Natural killer cell (primary cell): ENCODE data around the gene NDUFAF4. TPM values are rescaled to one million over a fixed set of nuclear protein-coding genes. Genes with fewer than 3 reads are reported as not detected.

Experiments
- ATAC-seq, 3 donors: fragments of 150-1000 bp in 2 of 3; fragments of 200-7000 bp in 1 of 3; cut with Tn5 transposase; 1 replicate in 1 of 3; 2 replicates in 2 of 3; pipeline ENCODE4 v1.10.0; 2021; ENCODE audit warnings: mild to moderate bottlenecking in 2 of 3, moderate library complexity in 2 of 3
- DNase-seq, 2 donors: peaks; one replicate each; pipeline versions ENCODE4 v3.0.0 to v3.0.0-alpha.2; 2013 to 2021; ENCODE audit warnings: mixed read lengths in 1 of 2
- H3K27ac ChIP-seq: one replicate; pipeline ENCODE4 v1.5.1; 2013; ENCODE audit warnings: mild to moderate bottlenecking, low read length
- H3K27me3 ChIP-seq: one replicate; pipeline ENCODE4 v1.6.1; 2013; ENCODE audit warnings: low read length; ENCODE audit not compliant: control insufficient read depth, insufficient read depth
- H3K36me3 ChIP-seq: one replicate; pipeline ENCODE4 v1.6.1; 2013; ENCODE audit warnings: low read length; ENCODE audit not compliant: control insufficient read depth, insufficient read depth
- H3K4me1 ChIP-seq: one replicate; pipeline ENCODE4 v1.6.1; 2013; ENCODE audit warnings: low read length; ENCODE audit not compliant: control insufficient read depth, insufficient read depth
- H3K4me3 ChIP-seq: one replicate; pipeline ENCODE4 v1.5.1; 2013; ENCODE audit warnings: low read length
- H3K9me3 ChIP-seq: one replicate; pipeline ENCODE4 v1.6.1; 2013; ENCODE audit warnings: low read length; ENCODE audit not compliant: control insufficient read depth, insufficient read depth
- H3K27ac Mint-ChIP-seq, 2 donors: one replicate each; pipeline ENCODE4 v1.8.0; 2022; ENCODE audit warnings: mild to moderate bottlenecking in 2 of 2, mixed read lengths in 2 of 2, moderate library complexity in 1 of 2
- H3K27me3 Mint-ChIP-seq, 2 donors: one replicate each; pipeline ENCODE4 v1.8.0; 2022; ENCODE audit warnings: low read depth in 2 of 2, mixed read lengths in 2 of 2
- H3K36me3 Mint-ChIP-seq: one replicate; pipeline ENCODE4 v1.8.0; 2022; ENCODE audit warnings: mixed read lengths
- H3K4me1 Mint-ChIP-seq, 2 donors: one replicate each; pipeline ENCODE4 v1.8.0; 2022; ENCODE audit warnings: mixed read lengths in 2 of 2
- H3K4me3 Mint-ChIP-seq: one replicate; pipeline ENCODE4 v1.8.0; 2022; ENCODE audit warnings: mild to moderate bottlenecking, moderate library complexity, mixed read lengths
- H3K9me3 Mint-ChIP-seq, 2 donors: one replicate each; pipeline ENCODE4 v1.8.0; 2022; ENCODE audit warnings: mixed read lengths in 2 of 2
- CTCF ChIP-seq: fragments of 200-600 bp; IDR thresholded peaks from one replicate; pipeline ENCODE4 v1.8.0; 2022; ENCODE audit warnings: antibody characterized with exemption
- WGBS: methylation state at CpG from one replicate; pipeline ENCODE4 v1.1.7; 2013; ENCODE audit warnings: missing lambda C conversion rate; ENCODE audit not compliant: insufficient coverage; 5-methylcytosine and 5-hydroxymethylcytosine counted together
- intact Hi-C: fragments of 100-400 bp; cut with micrococcal nuclease; formaldehyde crosslinking; loops from one replicate; pipeline ENCODE4 v1.14.2; 2022
- total RNA-seq, 4 donors: library from RNA; stranded (reverse); fragments of 120-200 nt in 1 of 4; gene quantifications; one replicate each; pipeline versions ENCODE4 v1.2.3 to v1.2.4, GENCODE V29; 2013 to 2022

NDUFAF4 gene
- total RNA-seq, 3 donors from 2014 or later (not counting 1 experiment from before 2014, with no cell fraction given): 23.8 to 30.9 (median 29.8) TPM

- TF ChIP-seq CTCF: no peak
- no peaks in the 10 kb centered on the region for H3K36me3 Mint-ChIP-seq
- peaks cover 2% of the 10 kb centered on the region for H3K27me3 ChIP-seq
- intact Hi-C loops: no loop called here
- H3K27me3 Mint-ChIP-seq: peaks cover 7 to 16% of the 10 kb centered on the region in 2 donors
- WGBS: 86% methylated on average over 2 of the region's 2 CpGs
- H3K9me3 ChIP-seq: no peaks in the 10 kb centered on the region
- H3K9me3 Mint-ChIP-seq: no peaks in the 10 kb centered on the region
- no peak overlapping the region for H3K4me3 Mint-ChIP-seq
- H3K4me1 Mint-ChIP-seq: no peaks in the 10 kb centered on the region
- H3K27ac ChIP-seq: no peak overlapping the region
- ATAC-seq (no peak), DNase-seq (no peak)
- H3K36me3 ChIP-seq: no peaks in the 10 kb centered on the region
- H3K4me1 ChIP-seq: no peaks in the 10 kb centered on the region
- no peak overlapping the region for H3K4me3 ChIP-seq
- H3K27ac Mint-ChIP-seq: no peak overlapping the region
These were observed 45.0 kb upstream of the NDUFAF4 start for GRCh38 chr6:96942676-96943075.

DNA sequence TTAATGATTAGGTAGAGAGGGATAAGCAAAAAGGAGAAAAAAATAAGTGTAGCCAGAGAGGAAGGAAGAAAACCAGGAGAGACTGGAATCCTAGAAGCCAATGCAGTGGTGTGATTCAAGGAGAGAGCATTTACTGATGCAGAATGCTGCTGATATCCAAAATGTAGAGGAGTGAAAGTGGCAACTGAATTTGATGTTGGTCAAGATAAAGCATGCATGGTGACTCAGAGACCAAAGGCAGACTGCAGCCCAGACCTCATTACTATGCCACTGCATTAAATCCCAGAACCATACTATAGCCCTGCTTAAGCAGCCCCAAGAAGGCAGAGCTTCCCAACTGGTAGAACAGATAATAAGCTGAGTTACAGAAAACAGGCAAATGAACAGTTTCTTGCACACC, 42.6 kb upstream of the NDUFAF4 start:
- H3K4me1 Mint-ChIP-seq: no peaks in the 10 kb centered on the region
- Histone ChIP-seq H3K27ac (no peak overlapping the region), H3K36me3 (no peaks in the 10 kb centered on the region), H3K9me3 (no peaks in the 10 kb centered on the region), H3K4me3 (no peak overlapping the region), H3K4me1 (no peaks in the 10 kb centered on the region), H3K27me3 (peaks cover 2% of the 10 kb centered on the region)
- H3K36me3 Mint-ChIP-seq: no peaks in the 10 kb centered on the region
- DNase-seq: no peak
- TF ChIP-seq CTCF: no peak
- no peak for ATAC-seq
- no peak overlapping the region for H3K27ac Mint-ChIP-seq
- no peak overlapping the region for H3K4me3 Mint-ChIP-seq
- H3K9me3 Mint-ChIP-seq: no peaks in the 10 kb centered on the region
- peaks cover 12 to 19% of the 10 kb centered on the region in 2 donors for H3K27me3 Mint-ChIP-seq
- intact Hi-C loops: no loop called here

GRCh38 chr6:96939007-96939805, 41.5 kb upstream of the NDUFAF4 start:
- no peaks in the 10 kb centered on the region for H3K36me3 ChIP-seq
- H3K9me3 ChIP-seq: no peaks in the 10 kb centered on the region
- Mint-ChIP-seq H3K27me3 (peaks cover 12 to 19% of the 10 kb centered on the region in 2 donors), H3K9me3 (no peaks in the 10 kb centered on the region), H3K4me1 (no peaks in the 10 kb centered on the region), H3K27ac (no peak overlapping the region), H3K4me3 (no peak overlapping the region), H3K36me3 (no peaks in the 10 kb centered on the region)
- WGBS: 82% methylated on average over 4 of the region's 4 CpGs
- no peak overlapping the region for H3K27ac ChIP-seq
- DNase-seq (no peak), ATAC-seq (no peak)
- H3K27me3 ChIP-seq: no peaks in the 10 kb centered on the region
- no peak for TF ChIP-seq CTCF
- no peak overlapping the region for H3K4me3 ChIP-seq
- H3K4me1 ChIP-seq: no peaks in the 10 kb centered on the region
- intact Hi-C loops: no loop called here

GRCh38 chr6:96934087-96934486, 36.4 kb upstream of the NDUFAF4 start:
- intact Hi-C loops: no loop called here
- no peak for TF ChIP-seq CTCF
- Histone ChIP-seq H3K4me3 (no peak overlapping the region), H3K27me3 (no peaks in the 10 kb centered on the region), H3K36me3 (no peaks in the 10 kb centered on the region), H3K4me1 (no peaks in the 10 kb centered on the region), H3K9me3 (no peaks in the 10 kb centered on the region), H3K27ac (no peak overlapping the region)
- no peak overlapping the region for H3K27ac Mint-ChIP-seq
- H3K27me3 Mint-ChIP-seq: peaks cover 9 to 23% of the 10 kb centered on the region in 2 donors
- WGBS: 84% methylated on average over 4 of the region's 4 CpGs
- ATAC-seq (no peak), DNase-seq (no peak)
- H3K9me3 Mint-ChIP-seq: no peaks in the 10 kb centered on the region
- no peaks in the 10 kb centered on the region for H3K4me1 Mint-ChIP-seq
- no peaks in the 10 kb centered on the region for H3K36me3 Mint-ChIP-seq
- H3K4me3 Mint-ChIP-seq: no peak overlapping the region
